ENCODE results near the gene NGEF.
"Not testable (repeated sequence)": the region's sequence is repeated elsewhere in the genome, so short reads cannot be mapped to it uniquely, and the experiment has no call there.

Gene NGEF

GRCh38 chr2:233013027-233013461 lies at the start of gene NGEF:
TSS of gene NGEF (minus strand) at chr2:233013256. CDS start at chr2:232974890, 38,366 bp downstream.
- no peak for DNase-seq

- DNase-seq: no peak
These were observed 49.4 kb upstream of the NGEF start for GRCh38 chr2:233062451-233062850.

GRCh38 chr2:233061591-233062450 lies 48.8 kb upstream of the NGEF start:
- DNase-seq: no peak

GRCh38 chr2:233060980-233061590 lies 48.0 kb upstream of the NGEF start:
- peak; percentile 19 for DNase-seq

- DNase-seq: no peak
These were observed 47.5 kb upstream of the NGEF start for GRCh38 chr2:233060501-233060979.

- no peak for DNase-seq
These were observed 46.9 kb upstream of the NGEF start, which contains the start of gene INPP5D for GRCh38 chr2:233059797-233060500. TSS of gene INPP5D (plus strand) at chr2:233060342. CDS start at chr2:233060479, 137 bp downstream.

GRCh38 chr2:233059547-233059796 lies 46.4 kb upstream of the NGEF start:
- no peak for DNase-seq

- no peak for DNase-seq
These were observed 45.9 kb upstream of the NGEF start for GRCh38 chr2:233058717-233059546.

GRCh38 chr2:233056961-233057605 lies 44.0 kb upstream of the NGEF start:
- DNase-seq: no peak

- no peak for DNase-seq
These were observed 42.3 kb upstream of the NGEF start for GRCh38 chr2:233055362-233055761.

GRCh38 chr2:233053928-233054784 lies 41.1 kb upstream of the NGEF start:
- DNase-seq: peak; percentile 40

- DNase-seq: not testable (repeated sequence)
These were observed 39.5 kb upstream of the NGEF start for GRCh38 chr2:233052517-233052916.

- DNase-seq: no peak
These were observed 38.4 kb upstream of the NGEF start for GRCh38 chr2:233051241-233052149.

- no peak for DNase-seq
These were observed 36.2 kb upstream of the NGEF start for GRCh38 chr2:233049194-233049761.

- DNase-seq: no peak
These were observed 35.6 kb upstream of the NGEF start for GRCh38 chr2:233048569-233049193.

- DNase-seq: no peak
These were observed 34.6 kb upstream of the NGEF start for GRCh38 chr2:233047667-233048066.

- DNase-seq: no peak
These were observed 34.1 kb upstream of the NGEF start for GRCh38 chr2:233047206-233047605.

GRCh38 chr2:233044974-233045605 lies 32.0 kb upstream of the NGEF start:
- DNase-seq: no peak

- DNase-seq: no peak
These were observed 29.5 kb upstream of the NGEF start for GRCh38 chr2:233042549-233042948.
